B cell (primary cell): ENCODE results near the gene GFPT1. TPM values are rescaled to one million over a fixed set of nuclear protein-coding genes. Genes with fewer than 3 reads are reported as not detected.

ENCODE experiments used
- ATAC-seq: fragments of 200-7000 bp; cut with Tn5 transposase; one replicate; pipeline ENCODE4 v1.10.0; 2021; ENCODE audit warnings: low read depth, mild to moderate bottlenecking, moderate number of reproducible peaks, moderate library complexity
- CTCF ChIA-PET: fragments of 350-600 bp; sonication (Branson Sonifier 250); formaldehyde crosslinking; loops from one replicate; lab custom pipeline; 2021; ENCODE audit warnings: antibody characterized with exemption, inconsistent platforms; lab: Charles Lee
- POLR2A ChIA-PET: fragments of 350-600 bp; sonication (Branson Sonifier 250); formaldehyde crosslinking; loops from one replicate; lab custom pipeline; 2021; ENCODE audit warnings: antibody characterized with exemption; lab: Charles Lee
- DNase-seq: peaks from one replicate; pipeline ENCODE4 v3.0.0; 2013
- H2AFZ ChIP-seq: 2 replicates; pipeline ENCODE4 v1.6.1; 2012; ENCODE audit warnings: mild to moderate bottlenecking, low read depth, low read length; ENCODE audit not compliant: insufficient read depth, poor library complexity, severe bottlenecking
- H3K27ac ChIP-seq, 2 donors: 1 replicate in 1 of 2; 2 replicates in 1 of 2; pipeline ENCODE4 v1.5.1; 2012 to 2013; ENCODE audit warnings: low read length in 2 of 2, mild to moderate bottlenecking in 2 of 2, moderate library complexity in 1 of 2
- H3K27me3 ChIP-seq, 4 experiments: fragments of 200-600 bp in 1 of 4; sonication (generic) in 1 of 4; replicated peaks in 1 of 4; 1 replicate in 2 of 4; 2 replicates in 2 of 4; pipeline versions ENCODE4 v1.6.1 to v1.7.0; 2013 to 2016; ENCODE audit warnings: low read length in 3 of 4, mild to moderate bottlenecking in 2 of 4, mixed read lengths in 1 of 4, moderate library complexity in 1 of 4; ENCODE audit not compliant: insufficient read depth in 4 of 4, control insufficient read depth in 3 of 4; ENCODE audit errors: control extremely low read depth in 1 of 4
- H3K36me3 ChIP-seq, 2 experiments: replicated peaks in 1 of 2; 1 replicate in 1 of 2; 2 replicates in 1 of 2; pipeline versions ENCODE4 v1.6.1 to v1.7.1; 2013; ENCODE audit warnings: low read length in 1 of 2; ENCODE audit not compliant: insufficient read depth in 2 of 2, control insufficient read depth in 1 of 2; ENCODE audit errors: control extremely low read depth in 1 of 2, extremely low read depth in 1 of 2
- H3K4me1 ChIP-seq, 2 donors: fragments of 200-600 bp in 1 of 2; sonication (generic) in 1 of 2; 1 replicate in 1 of 2; 2 replicates in 1 of 2; pipeline versions ENCODE4 v1.5.1 to v1.6.1; 2013 to 2017; ENCODE audit warnings: low read length in 2 of 2; ENCODE audit not compliant: control insufficient read depth in 2 of 2, insufficient read depth in 2 of 2
- H3K4me2 ChIP-seq: replicated peaks from 2 replicates; pipeline ENCODE3; 2012; ENCODE audit warnings: mild to moderate bottlenecking, low read depth, low read length; ENCODE audit not compliant: poor library complexity, severe bottlenecking
- H3K4me3 ChIP-seq, 5 experiments: fragments of 200-600 bp in 1 of 5; sonication (generic) in 1 of 5; 1 replicate in 3 of 5; 2 replicates in 2 of 5; pipeline versions ENCODE4 v1.5.1 to v1.7.0; 2011 to 2016; ENCODE audit warnings: low read length in 4 of 5, mild to moderate bottlenecking in 4 of 5, low read depth in 2 of 5, control low read depth in 1 of 5, moderate library complexity in 1 of 5; ENCODE audit not compliant: insufficient read depth in 1 of 5; ENCODE audit errors: control extremely low read depth in 1 of 5, extremely low read depth in 1 of 5
- H3K79me2 ChIP-seq: fragments of 200-600 bp; sonication (generic); one replicate; pipeline ENCODE4 v1.6.0; 2016; ENCODE audit warnings: low read length; ENCODE audit not compliant: control insufficient read depth, insufficient read depth
- H3K9ac ChIP-seq: fragments of 200-600 bp; sonication (generic); 2 replicates; pipeline ENCODE4 v1.6.1; 2017; ENCODE audit warnings: mild to moderate bottlenecking, low read length, moderate library complexity
- H3K9me3 ChIP-seq, 3 donors: one replicate each; pipeline versions ENCODE4 v1.6.1 to v1.7.1; 2013; ENCODE audit warnings: low read length in 2 of 3; ENCODE audit not compliant: control insufficient read depth in 2 of 3, insufficient read depth in 1 of 3; ENCODE audit errors: control extremely low read depth in 1 of 3
- H4K20me1 ChIP-seq: 2 replicates; pipeline ENCODE4 v1.6.0; 2012; ENCODE audit warnings: mild to moderate bottlenecking, low read length; ENCODE audit not compliant: insufficient read depth, control insufficient read depth, poor library complexity, severe bottlenecking
- H3K27ac Mint-ChIP-seq: one replicate; pipeline ENCODE4 v1.8.0; 2021; ENCODE audit warnings: mixed read lengths
- H3K27me3 Mint-ChIP-seq: one replicate; pipeline ENCODE4 v1.8.0; 2021; ENCODE audit warnings: mixed read lengths
- H3K4me1 Mint-ChIP-seq: one replicate; pipeline ENCODE4 v1.8.0; 2021; ENCODE audit warnings: mixed read lengths
- H3K4me3 Mint-ChIP-seq: one replicate; pipeline ENCODE4 v1.8.0; 2021; ENCODE audit warnings: mixed read lengths
- H3K9me3 Mint-ChIP-seq: one replicate; pipeline ENCODE4 v1.8.0; 2022; ENCODE audit warnings: mixed read lengths; ENCODE audit not compliant: insufficient read depth
- CTCF ChIP-seq: fragments of 200-600 bp; IDR thresholded peaks from one replicate; pipeline ENCODE4 v1.8.0; 2022; ENCODE audit warnings: antibody characterized with exemption, mild to moderate bottlenecking
- EZH2 ChIP-seq: IDR thresholded peaks from 2 replicates; pipeline ENCODE4 v1.6.1; 2012; ENCODE audit warnings: borderline replicate concordance, low read depth, mild to moderate bottlenecking, moderate library complexity, low read length; ENCODE audit not compliant: insufficient read depth, poor library complexity, severe bottlenecking
- WGBS: methylation state at CpG from one replicate; pipeline ENCODE4 v1.1.5; 2013; ENCODE audit warnings: missing lambda C conversion rate; ENCODE audit not compliant: insufficient coverage; 5-methylcytosine and 5-hydroxymethylcytosine counted together
- intact Hi-C: fragments of 100-400 bp; cut with micrococcal nuclease; formaldehyde crosslinking; loops from one replicate; pipeline ENCODE4 v1.10.0; 2022
- polyA plus RNA-seq: library from polyadenylated mRNA; depleted of rRNA; stranded (reverse); fragments of >200 nt; gene quantifications from 2 replicates; pipeline ENCODE4 v1.2.3, GENCODE V29; 2012
- total RNA-seq, 2 donors: library from RNA; stranded (reverse); fragments of 120-200 nt in 1 of 2; gene quantifications; 1 replicate in 1 of 2; 2 replicates in 1 of 2; pipeline versions ENCODE4 v1.2.3 to v1.2.4, GENCODE V29; 2013 to 2022

Gene GFPT1
- total and polyA plus RNA-seq, 2 donors (not counting 1 experiment from before 2014, with no cell fraction given): 2.8 to 18.1 TPM

GRCh38 chr2:69288429-69288828 is 98.6 kb downstream of the GFPT1 start:
- Mint-ChIP-seq H3K9me3 (no peaks in the 10 kb centered on the region), H3K27ac (no peak overlapping the region), H3K4me1 (no peaks in the 10 kb centered on the region), H3K27me3 (peaks cover 9% of the 10 kb centered on the region), H3K4me3 (no peak overlapping the region)
- Histone ChIP-seq H3K36me3 (no peaks in the 10 kb centered on the region), H3K9me3 (no peaks in the 10 kb centered on the region), H3K79me2 (no peaks in the 10 kb centered on the region), H3K4me1 (no peaks in the 10 kb centered on the region), H4K20me1 (no peaks in the 10 kb centered on the region), H3K4me3 (no peak overlapping the region), H3K9ac (no peak overlapping the region), H3K27ac (no peak overlapping the region), H3K27me3 (no peaks in the 10 kb centered on the region), H3K4me2 (no peak overlapping the region), H2AFZ (no peak overlapping the region)
- TF ChIP-seq EZH2 (no peak), CTCF (no peak)
- ATAC-seq (no peak), DNase-seq (no peak)
- CTCF ChIA-PET: no interaction called here
- intact Hi-C loops: no loop called here
- no CpG with 5 or more reads among the region's 1 CpG for WGBS
- POLR2A ChIA-PET: no interaction called here

- Mint-ChIP-seq H3K4me1 (no peaks in the 10 kb centered on the region), H3K27me3 (peaks cover 9% of the 10 kb centered on the region), H3K9me3 (no peaks in the 10 kb centered on the region), H3K4me3 (no peak overlapping the region), H3K27ac (no peak overlapping the region)
- Histone ChIP-seq H3K4me3 (no peak overlapping the region), H3K9ac (no peak overlapping the region), H3K4me2 (no peak overlapping the region), H3K4me1 (no peaks in the 10 kb centered on the region), H3K27ac (no peak overlapping the region), H3K27me3 (no peaks in the 10 kb centered on the region), H3K9me3 (no peaks in the 10 kb centered on the region), H3K36me3 (no peaks in the 10 kb centered on the region), H2AFZ (no peak overlapping the region), H3K79me2 (no peaks in the 10 kb centered on the region), H4K20me1 (no peaks in the 10 kb centered on the region)
- intact Hi-C loops: no loop called here
- DNase-seq (no peak), ATAC-seq (no peak)
- ChIA-PET POLR2A (no interaction called here), CTCF (no interaction called here)
- WGBS: no CpG with 5 or more reads among the region's 5 CpGs
- TF ChIP-seq CTCF (no peak), EZH2 (no peak)
These were observed 99.5 kb downstream of the GFPT1 start for GRCh38 chr2:69287544-69287943.
